Nephron (organoid): ENCODE results near the gene SLC8A1.

Source experiments
- H3K27ac Mint-ChIP-seq, 3 experiments: 2 replicates each; pipeline ENCODE4 v1.8.0; 2020; ENCODE audit warnings: mixed read lengths in 3 of 3, mild to moderate bottlenecking in 2 of 3, moderate library complexity in 1 of 3
- H3K27me3 Mint-ChIP-seq: 2 replicates; pipeline ENCODE4 v1.8.0; 2021; ENCODE audit warnings: low read depth, mild to moderate bottlenecking, moderate library complexity, mixed read lengths
- H3K36me3 Mint-ChIP-seq: 2 replicates; pipeline ENCODE4 v1.8.0; 2020; ENCODE audit warnings: low read depth, mixed read lengths
- H3K4me1 Mint-ChIP-seq: 2 replicates; pipeline ENCODE4 v1.8.0; 2020; ENCODE audit warnings: mixed read lengths
- H3K4me3 Mint-ChIP-seq, 3 experiments: 2 replicates each; pipeline ENCODE4 v1.8.0; 2020; ENCODE audit warnings: mild to moderate bottlenecking in 3 of 3, mixed read lengths in 3 of 3, moderate library complexity in 2 of 3
- H3K9me3 Mint-ChIP-seq: 2 replicates; pipeline ENCODE4 v1.8.0; 2020; ENCODE audit warnings: mixed read lengths
- CTCF ChIP-seq, 3 experiments: fragments of 200-600 bp; sonication (generic); IDR thresholded peaks; one replicate each; pipeline ENCODE4 v1.5.0; 2021; ENCODE audit warnings: antibody characterized with exemption in 3 of 3; ENCODE audit not compliant: unreplicated experiment in 3 of 3

Gene SLC8A1

GRCh38 chr2:40451918-40452605, at the start of gene SLC8A1:
Gene SLC8A1, minus strand, starts transcription at chr2:40452090.
- H3K9me3 Mint-ChIP-seq = peaks cover 5% of the 10 kb centered on the region
- H3K4me1 Mint-ChIP-seq = peaks cover 30% of the 10 kb centered on the region
- H3K36me3 Mint-ChIP-seq = peaks cover 8% of the 10 kb centered on the region
- TF ChIP-seq CTCF (IDR thresholded peaks at IDR 0.05; ENCODE audit: unreplicated experiment in 3 of 3) = no peak
- peak within 1 kb of the TSS; percentile 91 to 99 (median 96) for H3K4me3 Mint-ChIP-seq
- H3K27ac Mint-ChIP-seq = peak within 1 kb of the TSS; percentile 82 to 92 (median 91)
- peaks cover 27% of the 10 kb centered on the region for H3K27me3 Mint-ChIP-seq

GRCh38 chr2:40499437-40499836, 47.5 kb upstream of the SLC8A1 start:
- Mint-ChIP-seq H3K4me1 (no peaks in the 10 kb centered on the region), H3K27ac (no peak overlapping the region), H3K9me3 (no peaks in the 10 kb centered on the region), H3K4me3 (no peak overlapping the region), H3K36me3 (no peaks in the 10 kb centered on the region), H3K27me3 (no peaks in the 10 kb centered on the region)
- TF ChIP-seq CTCF (IDR thresholded peaks at IDR 0.05; ENCODE audit: unreplicated experiment in 3 of 3) = no peak

DNA sequence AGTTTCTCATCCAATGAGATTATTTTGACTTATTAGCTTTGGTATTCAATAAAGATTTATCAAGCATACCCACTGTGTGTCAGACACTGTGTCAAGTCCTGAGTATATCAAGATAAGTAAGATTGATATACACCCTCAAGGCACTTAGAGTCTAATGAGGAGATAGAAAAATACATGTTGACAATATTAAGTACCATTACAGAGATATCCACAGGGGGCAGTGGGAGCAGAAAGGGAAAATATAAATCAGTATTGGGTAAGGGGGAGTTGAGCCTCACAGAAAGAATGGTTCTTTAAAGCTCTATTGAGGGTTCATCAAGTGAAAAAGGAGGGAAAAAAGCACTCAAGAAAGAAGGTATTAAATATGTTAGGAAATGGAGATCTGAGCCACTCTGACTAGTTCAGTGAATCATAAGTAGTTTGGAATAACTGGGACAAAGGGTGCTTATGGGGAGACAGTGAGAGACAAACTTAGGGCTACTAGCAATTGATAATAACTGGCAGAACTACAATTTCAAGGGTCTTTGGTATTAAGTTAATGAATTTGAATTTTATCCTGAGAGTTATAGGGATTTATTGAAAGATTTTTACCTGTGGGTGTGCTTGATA, 45.5 kb upstream of the SLC8A1 start:
- Mint-ChIP-seq H3K36me3 (peaks cover 5% of the 10 kb centered on the region), H3K27me3 (no peaks in the 10 kb centered on the region), H3K27ac (no peak overlapping the region), H3K4me1 (no peaks in the 10 kb centered on the region), H3K9me3 (peaks cover 4% of the 10 kb centered on the region), H3K4me3 (no peak overlapping the region)
- no peak for TF ChIP-seq CTCF (IDR thresholded peaks at IDR 0.05; ENCODE audit: unreplicated experiment in 3 of 3)

- no peak for TF ChIP-seq CTCF (IDR thresholded peaks at IDR 0.05; ENCODE audit: unreplicated experiment in 3 of 3)
- Mint-ChIP-seq H3K4me1 (peaks cover 21% of the 10 kb centered on the region), H3K36me3 (peaks cover 5% of the 10 kb centered on the region), H3K4me3 (no peak overlapping the region), H3K27me3 (no peaks in the 10 kb centered on the region), H3K9me3 (peaks cover 4% of the 10 kb centered on the region), H3K27ac (peak overlapping the region; percentile 1 to 45 (median 22))
These were observed 37.7 kb upstream of the SLC8A1 start for GRCh38 chr2:40489678-40489960.

DNA sequence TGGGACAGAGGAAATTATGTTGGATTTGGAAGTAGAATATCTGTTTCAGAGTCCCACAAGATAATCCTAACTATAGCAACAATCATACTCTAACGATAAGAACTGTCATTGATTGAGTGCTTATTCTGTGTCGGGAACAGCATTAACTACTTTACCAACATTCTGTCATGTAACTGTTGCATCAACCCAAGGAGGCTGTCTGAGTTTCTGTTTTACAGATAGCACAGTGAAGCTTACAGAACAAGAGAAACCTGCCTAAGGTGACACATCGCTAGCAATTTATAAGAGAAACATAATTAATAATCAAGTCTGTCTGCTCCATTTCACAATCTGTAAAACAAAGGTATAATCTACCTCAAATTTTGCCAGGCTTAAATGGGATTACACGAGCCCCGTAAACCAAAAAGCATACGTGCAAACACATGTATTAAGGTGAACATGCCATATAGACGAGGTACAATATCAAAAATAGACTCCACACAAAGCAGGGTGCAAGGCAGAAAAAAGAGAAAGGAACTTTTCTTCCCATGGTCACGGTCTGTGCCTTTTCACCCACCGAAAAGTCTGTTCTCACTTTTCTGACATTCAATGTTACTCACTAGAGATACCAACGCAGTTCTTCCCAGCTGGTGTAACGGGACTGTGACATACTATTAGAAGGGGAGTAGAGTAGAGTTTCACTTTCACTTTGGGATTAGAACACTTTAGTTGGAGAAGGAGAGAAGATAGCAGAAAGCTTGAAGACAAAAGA, 37.2 kb upstream of the SLC8A1 start:
- H3K36me3 Mint-ChIP-seq = peaks cover 5% of the 10 kb centered on the region
- H3K9me3 Mint-ChIP-seq = peaks cover 4% of the 10 kb centered on the region
- TF ChIP-seq CTCF (IDR thresholded peaks at IDR 0.05; ENCODE audit: unreplicated experiment in 3 of 3) = no peak
- H3K27me3 Mint-ChIP-seq = no peaks in the 10 kb centered on the region
- H3K4me1 Mint-ChIP-seq = peaks cover 21% of the 10 kb centered on the region
- peak overlapping the region; percentile 45 to 82 (median 61) for H3K27ac Mint-ChIP-seq
- no peak overlapping the region for H3K4me3 Mint-ChIP-seq
